ENCODE data around the gene DST. TPM values are rescaled to one million over a fixed set of nuclear protein-coding genes. Genes with fewer than 3 reads are reported as not detected.

DST gene
- polyA plus RNA-seq, 2 donors = 57.2 to 59.3 TPM

DNA sequence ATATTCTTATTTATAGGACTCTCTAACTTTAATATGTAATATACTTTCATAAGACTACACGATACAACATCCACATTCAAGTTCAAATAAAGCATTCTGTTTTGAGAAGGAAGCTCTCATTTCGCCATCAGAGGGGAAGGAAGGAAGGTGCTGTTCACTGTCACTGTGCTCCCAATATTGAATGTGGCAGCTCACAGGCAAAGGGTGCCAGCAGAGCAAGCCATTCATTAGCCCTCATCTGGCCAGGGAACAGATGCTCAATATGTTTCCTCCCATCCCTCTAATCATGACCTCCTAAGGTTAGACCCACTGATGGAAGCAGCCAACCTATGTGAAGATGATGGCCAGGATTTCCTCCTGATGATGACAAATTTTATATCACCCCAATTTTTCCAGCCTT is 154.4 kb downstream of the DST start:
- Histone ChIP-seq H3K36me3 (ENCODE audit: control insufficient read depth in 2 of 2, insufficient read depth in 2 of 2, low read length in 1 of 2) (peaks cover 0 to 4% of the 10 kb centered on the region in 2 donors), H3K9me3 (ENCODE audit: control insufficient read depth in 2 of 2, insufficient read depth in 1 of 2, low read depth in 1 of 2, low read length in 1 of 2) (no peaks in the 10 kb centered on the region), H3K27ac (ENCODE audit: low read depth in 2 of 2, low read length in 1 of 2) (no peak overlapping the region), H3K4me3 (ENCODE audit: low read depth in 1 of 2, low read length in 2 of 2) (no peak overlapping the region), H3K4me1 (ENCODE audit: control insufficient read depth in 2 of 2, insufficient read depth in 2 of 2, low read length in 1 of 2) (no peaks in the 10 kb centered on the region), H3K27me3 (ENCODE audit: control insufficient read depth in 1 of 2, insufficient read depth in 2 of 2, low read length in 2 of 2) (no peaks in the 10 kb centered on the region)
- 85 to 91% methylated on average over 2 of the region's 2 CpGs for WGBS, 2 donors

DNA sequence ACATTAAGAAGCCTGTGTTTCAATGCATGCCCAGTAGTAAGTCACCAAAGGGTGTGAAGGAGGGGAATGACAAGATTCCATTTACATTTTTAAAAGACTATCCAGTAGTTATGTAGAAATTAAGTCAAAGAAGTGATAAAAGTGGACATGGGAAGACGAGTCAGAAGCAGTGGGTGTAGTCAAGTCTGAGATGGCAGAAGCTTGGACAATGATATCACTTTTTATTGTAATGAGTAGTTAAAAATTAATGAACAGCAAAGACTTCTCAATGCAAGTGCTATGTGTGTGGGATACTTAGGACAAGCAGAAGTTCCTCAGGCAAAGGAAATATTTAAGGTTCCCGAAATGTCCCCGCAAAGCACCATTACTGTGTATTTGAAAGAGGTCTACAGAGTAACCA is 156.0 kb downstream of the DST start:
- Histone ChIP-seq H3K36me3 (ENCODE audit: control insufficient read depth in 2 of 2, insufficient read depth in 2 of 2, low read length in 1 of 2) (peaks cover 0 to 2% of the 10 kb centered on the region in 2 donors), H3K4me1 (ENCODE audit: control insufficient read depth in 2 of 2, insufficient read depth in 2 of 2, low read length in 1 of 2) (no peaks in the 10 kb centered on the region), H3K27me3 (ENCODE audit: control insufficient read depth in 1 of 2, insufficient read depth in 2 of 2, low read length in 2 of 2) (no peaks in the 10 kb centered on the region), H3K9me3 (ENCODE audit: control insufficient read depth in 2 of 2, insufficient read depth in 1 of 2, low read depth in 1 of 2, low read length in 1 of 2) (no peaks in the 10 kb centered on the region), H3K27ac (ENCODE audit: low read depth in 2 of 2, low read length in 1 of 2) (no peak overlapping the region), H3K4me3 (ENCODE audit: low read depth in 1 of 2, low read length in 2 of 2) (no peak overlapping the region)
- 88 to 97% methylated on average over 3 of the region's 3 CpGs for WGBS, 2 donors

DNA sequence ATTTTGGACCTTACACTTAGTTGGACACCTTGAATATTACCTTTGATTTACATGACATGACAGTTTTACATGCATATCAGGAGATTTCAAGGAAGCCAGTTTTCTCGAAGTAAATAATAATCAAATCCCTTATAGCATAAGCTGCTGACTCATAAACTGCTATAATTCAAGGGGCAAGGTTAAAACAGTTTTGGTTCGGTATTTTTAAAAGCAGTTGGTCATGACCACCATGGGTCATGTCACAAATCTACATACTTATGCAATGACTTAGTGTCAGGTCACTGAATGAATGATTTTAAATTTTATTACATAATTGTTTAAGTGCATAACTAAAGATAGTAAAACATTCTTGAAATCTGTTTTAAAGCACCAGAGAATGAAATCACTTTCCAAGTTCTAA is 158.0 kb downstream of the DST start:
- no peaks in the 10 kb centered on the region for H3K36me3 ChIP-seq (ENCODE audit: control insufficient read depth in 2 of 2, insufficient read depth in 2 of 2, low read length in 1 of 2)
- 67 to 69% methylated on average over 2 of the region's 2 CpGs for WGBS, 2 donors

DNA sequence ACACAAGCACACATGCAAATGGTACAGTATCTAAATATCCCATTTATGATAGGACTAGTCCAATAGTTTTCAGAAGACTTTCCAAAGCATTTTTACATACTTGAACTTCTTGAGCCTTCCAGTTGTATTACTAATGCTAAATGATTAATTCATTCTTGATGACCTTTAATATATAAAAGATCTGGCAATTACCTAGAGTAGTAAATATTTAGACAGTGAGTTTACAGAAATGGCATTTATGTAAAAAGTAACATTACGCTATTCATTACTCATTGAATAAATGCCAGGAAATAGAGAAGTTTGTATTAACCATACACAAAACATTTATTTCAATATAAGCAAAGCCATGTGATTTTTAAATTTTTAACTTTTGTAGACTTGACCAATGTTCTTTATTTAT is 158.8 kb downstream of the DST start:
- H3K4me1 ChIP-seq (ENCODE audit: control insufficient read depth in 2 of 2, insufficient read depth in 2 of 2, low read length in 1 of 2) = no peaks in the 10 kb centered on the region
- WGBS, 2 donors = 58 to 59% methylated on average over 1 of the region's 1 CpG
- no peaks in the 10 kb centered on the region for H3K36me3 ChIP-seq (ENCODE audit: control insufficient read depth in 2 of 2, insufficient read depth in 2 of 2, low read length in 1 of 2)
- no peaks in the 10 kb centered on the region for H3K27me3 ChIP-seq (ENCODE audit: control insufficient read depth in 1 of 2, insufficient read depth in 2 of 2, low read length in 2 of 2)
- no peak overlapping the region for H3K27ac ChIP-seq (ENCODE audit: low read depth in 2 of 2, low read length in 1 of 2)
- no peaks in the 10 kb centered on the region for H3K9me3 ChIP-seq (ENCODE audit: control insufficient read depth in 2 of 2, insufficient read depth in 1 of 2, low read depth in 1 of 2, low read length in 1 of 2)
- H3K4me3 ChIP-seq (ENCODE audit: low read depth in 1 of 2, low read length in 2 of 2) = no peak overlapping the region

More for the DNA sequence above, 158.0 kb downstream of the DST start:
- Histone ChIP-seq H3K27me3 (ENCODE audit: control insufficient read depth in 1 of 2, insufficient read depth in 2 of 2, low read length in 2 of 2) (no peaks in the 10 kb centered on the region), H3K4me1 (ENCODE audit: control insufficient read depth in 2 of 2, insufficient read depth in 2 of 2, low read length in 1 of 2) (no peaks in the 10 kb centered on the region), H3K9me3 (ENCODE audit: control insufficient read depth in 2 of 2, insufficient read depth in 1 of 2, low read depth in 1 of 2, low read length in 1 of 2) (no peaks in the 10 kb centered on the region), H3K27ac (ENCODE audit: low read depth in 2 of 2, low read length in 1 of 2) (no peak overlapping the region), H3K4me3 (ENCODE audit: low read depth in 1 of 2, low read length in 2 of 2) (no peak overlapping the region)

DNA sequence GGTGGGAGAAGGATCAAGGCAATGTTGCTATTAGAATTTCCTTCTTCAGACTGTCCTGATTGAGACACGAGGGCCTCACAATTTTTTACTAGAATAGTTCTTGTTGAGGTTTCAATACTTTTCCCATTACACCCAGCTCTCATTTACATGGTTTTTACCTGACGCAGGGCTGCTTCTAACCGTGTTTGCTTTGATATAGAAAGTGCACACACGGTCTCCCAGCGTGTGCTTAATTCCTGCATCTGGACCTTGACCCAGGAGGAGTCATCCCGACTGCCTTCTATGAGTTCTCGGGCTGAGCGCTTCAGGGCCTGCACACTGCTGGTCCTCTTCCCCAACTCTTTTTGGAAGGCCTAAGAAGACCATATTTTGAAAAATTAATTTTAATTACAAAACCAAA is 160.2 kb downstream of the DST start:
- WGBS, 2 donors = 66 to 82% methylated on average over 8 of the region's 8 CpGs
- Histone ChIP-seq H3K36me3 (ENCODE audit: control insufficient read depth in 2 of 2, insufficient read depth in 2 of 2, low read length in 1 of 2) (no peaks in the 10 kb centered on the region), H3K4me3 (ENCODE audit: low read depth in 1 of 2, low read length in 2 of 2) (no peak overlapping the region), H3K9me3 (ENCODE audit: control insufficient read depth in 2 of 2, insufficient read depth in 1 of 2, low read depth in 1 of 2, low read length in 1 of 2) (no peaks in the 10 kb centered on the region), H3K4me1 (ENCODE audit: control insufficient read depth in 2 of 2, insufficient read depth in 2 of 2, low read length in 1 of 2) (no peaks in the 10 kb centered on the region), H3K27ac (ENCODE audit: low read depth in 2 of 2, low read length in 1 of 2) (no peak overlapping the region), H3K27me3 (ENCODE audit: control insufficient read depth in 1 of 2, insufficient read depth in 2 of 2, low read length in 2 of 2) (no peaks in the 10 kb centered on the region)

DNA sequence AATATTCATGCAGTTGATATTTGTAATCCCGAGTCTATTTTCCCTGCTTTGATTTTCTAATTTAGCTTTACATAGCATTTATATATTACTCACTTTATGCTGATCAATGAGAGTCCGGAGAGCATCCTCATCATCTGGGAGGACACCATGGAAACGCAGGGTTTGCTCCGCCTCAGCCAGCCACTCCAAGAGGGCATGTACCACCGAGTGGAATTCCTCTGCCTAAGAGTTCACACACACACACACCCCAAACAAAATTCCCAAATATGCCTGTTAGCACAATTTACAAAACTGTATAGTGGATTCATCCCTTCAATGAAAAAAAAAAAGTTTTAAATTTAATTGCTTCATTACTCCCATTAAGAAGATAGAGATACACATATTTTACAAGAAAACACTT is 160.7 kb downstream of the DST start:
- Histone ChIP-seq H3K9me3 (ENCODE audit: control insufficient read depth in 2 of 2, insufficient read depth in 1 of 2, low read depth in 1 of 2, low read length in 1 of 2) (no peaks in the 10 kb centered on the region), H3K4me1 (ENCODE audit: control insufficient read depth in 2 of 2, insufficient read depth in 2 of 2, low read length in 1 of 2) (no peaks in the 10 kb centered on the region), H3K27me3 (ENCODE audit: control insufficient read depth in 1 of 2, insufficient read depth in 2 of 2, low read length in 2 of 2) (no peaks in the 10 kb centered on the region), H3K27ac (ENCODE audit: low read depth in 2 of 2, low read length in 1 of 2) (no peak overlapping the region), H3K4me3 (ENCODE audit: low read depth in 1 of 2, low read length in 2 of 2) (no peak overlapping the region), H3K36me3 (ENCODE audit: control insufficient read depth in 2 of 2, insufficient read depth in 2 of 2, low read length in 1 of 2) (peaks cover 0 to 2% of the 10 kb centered on the region in 2 donors)
- WGBS, 2 donors = 82 to 84% methylated on average over 5 of the region's 5 CpGs

DNA sequence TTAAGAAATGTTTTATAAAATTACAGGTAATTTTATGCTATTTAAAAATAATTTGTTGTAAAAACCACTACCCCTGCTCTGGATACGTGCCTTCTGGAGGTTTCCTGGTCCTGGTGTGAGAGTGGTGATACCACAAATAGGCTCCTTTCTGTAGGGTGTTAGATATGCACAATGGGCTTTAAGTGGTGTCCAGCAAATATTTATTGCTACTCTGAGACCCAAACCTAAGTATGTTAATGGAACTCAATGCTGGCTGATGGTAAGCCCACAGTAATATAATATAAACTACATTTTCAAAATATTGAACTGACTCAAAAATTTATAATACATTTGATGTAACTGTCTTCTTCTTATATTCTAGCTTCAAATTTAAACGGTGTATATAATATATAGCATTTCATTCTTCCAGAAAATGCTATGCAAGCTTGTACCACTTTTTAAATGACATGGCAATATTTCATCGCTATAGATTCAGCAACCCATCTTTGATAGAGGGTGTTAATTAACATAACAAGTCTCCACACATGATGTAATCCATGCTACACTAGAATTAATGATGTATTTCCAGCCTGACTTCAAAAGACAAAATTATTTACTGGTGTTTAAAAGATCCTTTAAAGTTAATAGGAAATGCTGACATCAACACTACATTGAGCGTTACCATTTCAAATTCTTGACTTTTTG is 161.9 kb downstream of the DST start:
- H3K36me3 ChIP-seq (ENCODE audit: control insufficient read depth in 2 of 2, insufficient read depth in 2 of 2, low read length in 1 of 2) = peaks cover 0 to 4% of the 10 kb centered on the region in 2 donors
- WGBS, 2 donors = 81 to 83% methylated on average over 4 of the region's 4 CpGs
- no peak overlapping the region for H3K4me3 ChIP-seq (ENCODE audit: low read depth in 1 of 2, low read length in 2 of 2)
- no peak overlapping the region for H3K27ac ChIP-seq (ENCODE audit: low read depth in 2 of 2, low read length in 1 of 2)
- no peaks in the 10 kb centered on the region for H3K4me1 ChIP-seq (ENCODE audit: control insufficient read depth in 2 of 2, insufficient read depth in 2 of 2, low read length in 1 of 2)
- H3K9me3 ChIP-seq (ENCODE audit: control insufficient read depth in 2 of 2, insufficient read depth in 1 of 2, low read depth in 1 of 2, low read length in 1 of 2) = no peaks in the 10 kb centered on the region
- H3K27me3 ChIP-seq (ENCODE audit: control insufficient read depth in 1 of 2, insufficient read depth in 2 of 2, low read length in 2 of 2) = no peaks in the 10 kb centered on the region

DNA sequence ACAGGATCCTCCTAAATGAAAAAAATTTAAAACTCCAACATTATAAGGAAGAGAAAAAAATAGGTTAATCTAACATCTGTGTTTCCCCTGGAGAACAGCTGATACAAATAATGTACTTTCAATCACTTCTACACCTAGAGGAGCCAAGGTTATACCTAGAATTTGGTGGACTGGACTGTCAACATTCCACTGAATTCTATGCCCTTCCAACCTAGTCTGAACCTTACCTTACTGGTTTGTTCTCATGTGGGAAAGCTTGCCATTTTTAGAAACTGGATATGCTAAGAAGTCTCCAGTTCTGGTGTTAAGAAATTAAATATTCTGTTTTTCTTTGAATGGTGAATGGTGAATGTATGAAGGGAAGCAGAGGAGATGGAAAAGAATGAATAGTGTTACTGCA is 162.4 kb downstream of the DST start:
- H3K27me3 ChIP-seq (ENCODE audit: control insufficient read depth in 1 of 2, insufficient read depth in 2 of 2, low read length in 2 of 2) = no peaks in the 10 kb centered on the region
- H3K36me3 ChIP-seq (ENCODE audit: control insufficient read depth in 2 of 2, insufficient read depth in 2 of 2, low read length in 1 of 2) = peaks cover 0 to 4% of the 10 kb centered on the region in 2 donors
- H3K4me3 ChIP-seq (ENCODE audit: low read depth in 1 of 2, low read length in 2 of 2) = no peak overlapping the region
- H3K9me3 ChIP-seq (ENCODE audit: control insufficient read depth in 2 of 2, insufficient read depth in 1 of 2, low read depth in 1 of 2, low read length in 1 of 2) = no peaks in the 10 kb centered on the region
- no peaks in the 10 kb centered on the region for H3K4me1 ChIP-seq (ENCODE audit: control insufficient read depth in 2 of 2, insufficient read depth in 2 of 2, low read length in 1 of 2)
- H3K27ac ChIP-seq (ENCODE audit: low read depth in 2 of 2, low read length in 1 of 2) = no peak overlapping the region

DNA sequence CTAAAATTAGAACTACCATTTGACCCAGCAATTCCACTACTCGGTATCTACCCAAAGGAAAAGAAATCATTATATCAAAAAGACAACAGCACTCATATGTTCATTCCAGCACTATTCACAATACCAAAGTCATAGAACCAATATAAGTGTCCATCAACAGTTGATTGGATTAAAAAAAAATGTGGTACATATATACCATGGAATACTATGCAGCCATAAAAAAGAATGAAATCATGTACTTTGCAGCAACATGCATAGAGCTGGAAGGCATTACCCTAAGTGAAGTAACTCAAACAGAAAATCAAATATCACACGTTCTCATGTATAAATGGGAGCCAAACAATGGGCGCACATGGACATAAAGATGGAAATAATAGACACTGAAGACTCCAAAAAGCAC is 163.3 kb downstream of the DST start:
- Histone ChIP-seq H3K36me3 (ENCODE audit: control insufficient read depth in 2 of 2, insufficient read depth in 2 of 2, low read length in 1 of 2) (peaks cover 0 to 4% of the 10 kb centered on the region in 2 donors), H3K4me3 (ENCODE audit: low read depth in 1 of 2, low read length in 2 of 2) (no peak overlapping the region), H3K4me1 (ENCODE audit: control insufficient read depth in 2 of 2, insufficient read depth in 2 of 2, low read length in 1 of 2) (no peaks in the 10 kb centered on the region), H3K27me3 (ENCODE audit: control insufficient read depth in 1 of 2, insufficient read depth in 2 of 2, low read length in 2 of 2) (no peaks in the 10 kb centered on the region), H3K9me3 (ENCODE audit: control insufficient read depth in 2 of 2, insufficient read depth in 1 of 2, low read depth in 1 of 2, low read length in 1 of 2) (no peaks in the 10 kb centered on the region), H3K27ac (ENCODE audit: low read depth in 2 of 2, low read length in 1 of 2) (no peak overlapping the region)
- 92 to 97% methylated on average over 3 of the region's 3 CpGs for WGBS, 2 donors

DNA sequence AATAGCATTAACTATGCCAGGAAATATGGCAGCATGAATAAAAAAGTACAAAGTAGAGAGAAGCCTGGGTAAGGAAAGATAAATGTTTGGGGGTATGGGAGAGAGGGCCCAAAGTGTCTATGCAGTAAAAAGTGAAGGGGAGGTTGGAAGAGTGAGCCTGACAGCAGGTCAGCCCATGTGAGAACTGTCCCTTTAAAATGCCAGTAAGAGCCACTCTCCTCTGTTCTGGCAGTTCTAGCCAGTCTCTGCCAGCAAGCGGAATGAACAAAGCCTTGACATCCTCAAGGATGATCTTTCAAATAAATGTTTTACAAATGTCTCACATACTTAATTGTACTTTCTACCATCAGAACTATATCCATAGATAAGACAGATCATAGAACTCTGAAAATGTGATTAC is 164.5 kb downstream of the DST start:
- Histone ChIP-seq H3K27ac (ENCODE audit: low read depth in 2 of 2, low read length in 1 of 2) (no peak overlapping the region), H3K9me3 (ENCODE audit: control insufficient read depth in 2 of 2, insufficient read depth in 1 of 2, low read depth in 1 of 2, low read length in 1 of 2) (no peaks in the 10 kb centered on the region), H3K27me3 (ENCODE audit: control insufficient read depth in 1 of 2, insufficient read depth in 2 of 2, low read length in 2 of 2) (no peaks in the 10 kb centered on the region), H3K4me1 (ENCODE audit: control insufficient read depth in 2 of 2, insufficient read depth in 2 of 2, low read length in 1 of 2) (no peaks in the 10 kb centered on the region), H3K36me3 (ENCODE audit: control insufficient read depth in 2 of 2, insufficient read depth in 2 of 2, low read length in 1 of 2) (peaks cover 0 to 4% of the 10 kb centered on the region in 2 donors), H3K4me3 (ENCODE audit: low read depth in 1 of 2, low read length in 2 of 2) (no peak overlapping the region)
- 89 to 100% methylated on average over 1 of the region's 1 CpG for WGBS, 2 donors

Data from esophagus (tissue), 2 donors.